K562 (cell line): ENCODE measurements around the gene DNAAF3. TPM values are rescaled to one million over a fixed set of nuclear protein-coding genes. Genes with fewer than 3 reads are reported as not detected.

ENCODE experiments used
- ATAC-seq: fragments of 200-7000 bp; cut with Tn5 transposase; 3 replicates; pipeline ENCODE4 v1.9.1; 2020; ENCODE audit warnings: moderate library complexity
- BruUV-seq: library from RNA; stranded (reverse); fragments of 400-500 nt; replicated peaks from 2 replicates; lab custom pipeline; 2021; lab: Mats Ljungman, UMichigan
- CTCF ChIA-PET: fragments of 300-600 bp; formaldehyde crosslinking; extraction: SDS; loops from one replicate; lab custom pipeline; 2021; ENCODE audit warnings: low intra/inter-chr PET ratio; lab: Yijun Ruan, JAX
- POLR2A ChIA-PET: fragments of 300-600, 350-650 bp; sonication (Branson Sonifier 250); formaldehyde crosslinking; extraction: SDS; loops from one replicate; lab custom pipeline; 2021; ENCODE audit warnings: antibody characterized with exemption, inconsistent platforms; lab: Yijun Ruan, JAX
- DNase-seq, 4 experiments: peaks; one replicate each; pipeline versions ENCODE4 v3.0.0 to v3.0.0-alpha.2; 2011 to 2018; ENCODE audit warnings: low spot score in 3 of 4, mixed read lengths in 3 of 4; ENCODE audit errors: extremely low read depth in 1 of 4
- FAIRE-seq: peaks from 2 replicates; lab custom pipeline; 2011; peaks lifted over from hg19 to GRCh38; lab: Jason Lieb, UNC
- H2AFZ ChIP-seq: 2 replicates; pipeline ENCODE4 v1.6.0; 2011; ENCODE audit warnings: low read depth, low read length, control low read depth, inconsistent platforms
- H3K27ac ChIP-seq: fragments of 200-600 bp; 3 replicates; pipeline ENCODE4 v1.8.0; 2011; ENCODE audit warnings: low read depth, mild to moderate bottlenecking, control low read depth, inconsistent platforms, low read length, moderate library complexity, mixed read lengths; ENCODE audit errors: extremely low read depth
- H3K27me3 ChIP-seq, 2 experiments: fragments of 300-600 bp in 1 of 2; 2 replicates in 1 of 2; 3 replicates in 1 of 2; pipeline versions ENCODE4 v1.6.0 to v1.8.0; 2011; ENCODE audit warnings: inconsistent platforms in 2 of 2, low read length in 2 of 2, mild to moderate bottlenecking in 1 of 2, mixed read lengths in 1 of 2, moderate library complexity in 1 of 2; ENCODE audit not compliant: control insufficient read depth in 2 of 2, insufficient read depth in 2 of 2
- H3K36me3 ChIP-seq: fragments of 300-600 bp; 3 replicates; pipeline ENCODE4 v1.8.0; 2011; ENCODE audit warnings: mild to moderate bottlenecking, low read length, inconsistent platforms; ENCODE audit not compliant: control insufficient read depth, insufficient read depth
- H3K4me1 ChIP-seq, 2 experiments: fragments of 200-600 bp in 1 of 2; replicated peaks in 1 of 2; 2 replicates in 1 of 2; 3 replicates in 1 of 2; pipeline versions ENCODE4 v1.5.1 to v1.8.0; 2011; ENCODE audit warnings: inconsistent platforms in 2 of 2, low read length in 2 of 2, mild to moderate bottlenecking in 1 of 2, mixed read lengths in 1 of 2, moderate library complexity in 1 of 2; ENCODE audit not compliant: control insufficient read depth in 2 of 2, insufficient read depth in 2 of 2
- H3K4me2 ChIP-seq: 2 replicates; pipeline ENCODE4 v1.6.1; 2011; ENCODE audit warnings: low read length, control low read depth, inconsistent platforms, mixed read lengths; ENCODE audit not compliant: insufficient read depth
- H3K4me3 ChIP-seq: fragments of 200-600 bp; sonication (generic), shearing (Covaris generic); 2 replicates; pipeline ENCODE4 v1.5.1; 2016; ENCODE audit warnings: control low read depth, inconsistent platforms
- H3K79me2 ChIP-seq: fragments of 200-600 bp; 3 replicates; pipeline ENCODE4 v1.8.0; 2011; ENCODE audit warnings: low read length, inconsistent platforms; ENCODE audit not compliant: control insufficient read depth, insufficient read depth
- H3K9ac ChIP-seq, 2 experiments: 2 replicates each; pipeline versions ENCODE4 v1.6.0 to v1.6.1; 2011; ENCODE audit warnings: low read depth in 2 of 2, low read length in 2 of 2, control low read depth in 1 of 2, inconsistent platforms in 1 of 2, mild to moderate bottlenecking in 1 of 2, mixed read lengths in 1 of 2; ENCODE audit not compliant: insufficient read depth in 1 of 2
- H3K9me1 ChIP-seq: one replicate; pipeline ENCODE4 v1.6.0; 2011; ENCODE audit warnings: inconsistent platforms, mild to moderate bottlenecking, low read length, moderate library complexity; ENCODE audit not compliant: control insufficient read depth, insufficient read depth
- H3K9me3 ChIP-seq: replicated peaks from 2 replicates; pipeline ENCODE4 v1.5.1; 2011; ENCODE audit warnings: low read depth, low read length, inconsistent platforms; ENCODE audit not compliant: control insufficient read depth, insufficient read depth
- H4K20me1 ChIP-seq: replicated peaks from 2 replicates; pipeline ENCODE4 v1.6.1; 2011; ENCODE audit warnings: low read length, inconsistent platforms, mixed read lengths; ENCODE audit not compliant: control insufficient read depth, insufficient read depth
- CBX5 ChIP-seq: IDR thresholded peaks from 2 replicates; pipeline ENCODE4 v1.6.1; 2014; ENCODE audit warnings: low read depth, borderline replicate concordance
- GABPA ChIP-seq: fragments of 200-800 bp; sonication (Bioruptor generic); conservative IDR thresholded peaks from 2 replicates; pipeline ENCODE4 v1.6.1; 2016; ENCODE audit warnings: low read depth, missing genetic modification characterization, missing compliant biosample characterization
- POLR2B ChIP-seq: fragments of 450-650 bp; IDR thresholded peaks from 2 replicates; pipeline ENCODE4 v1.6.1; 2018; ENCODE audit warnings: low read depth; ENCODE audit not compliant: partially characterized antibody
- POLR2G ChIP-seq: fragments of 200-400 bp; formaldehyde crosslinking; IDR thresholded peaks from 2 replicates; pipeline ENCODE4 v1.6.1; 2017; ENCODE audit warnings: low read depth, mild to moderate bottlenecking, antibody characterized with exemption, low read length, moderate library complexity
- ZNF197 ChIP-seq: fragments of 200-800 bp; sonication (Bioruptor generic); IDR thresholded peaks from 2 replicates; pipeline ENCODE4 v1.6.1; 2016; ENCODE audit warnings: low read depth, missing genetic modification characterization, missing compliant biosample characterization
- ZNF707 ChIP-seq: fragments of 250-450 bp; sonication (Bioruptor Pico); conservative IDR thresholded peaks from 2 replicates; pipeline ENCODE4 v1.8.0; 2022; ENCODE audit warnings: inconsistent platforms, mild to moderate bottlenecking, moderate library complexity
- WGBS: fragments of 100-300 bp; shearing (Covaris generic); methylation state at CpG from one replicate; pipeline ENCODE4 v1.1.6; 2016; ENCODE audit warnings: low coverage, mixed read lengths; ENCODE audit not compliant: insufficient coverage; ENCODE audit errors: missing lambda C conversion rate; 5-methylcytosine and 5-hydroxymethylcytosine counted together
- in situ Hi-C: fragments of 300-500 bp; cut with MboI; formaldehyde crosslinking; loops from 4 replicates; pipeline ENCODE4 v1.15.0; 2018; ENCODE audit warnings: inconsistent platforms, mixed read lengths
- intact Hi-C: fragments of 100-400 bp; cut with micrococcal nuclease; formaldehyde crosslinking; loops from 2 replicates; pipeline ENCODE4 v1.14.2; 2022
- polyA plus RNA-seq, 8 experiments: library from polyadenylated mRNA; depleted of rRNA in 4 of 8; stranded (reverse) in 5 of 8; unstranded in 3 of 8; fragments of >200 nt; fragmentation: Nextera tagmentation in 2 of 8; fragmentation: Illumina TruSeq in 1 of 8; extraction: Ambion mirVana in 2 of 8; extraction: Trizol in 1 of 8; gene quantifications; 2 replicates each; pipeline versions ENCODE4 v1.2.1 to v1.2.3, GENCODE V29; 2011 to 2014; ENCODE audit warnings: inconsistent platforms in 1 of 8, missing spikeins in 1 of 8
- total RNA-seq, 7 experiments: library from RNA; depleted of rRNA in 6 of 7; stranded (reverse); fragments of >200 nt in 6 of 7; fragmentation: Illumina TruSeq in 2 of 7; extraction: Trizol in 2 of 7; gene quantifications; 2 replicates each; pipeline versions ENCODE4 v1.2.1 to v1.2.3, GENCODE V29; 2011 to 2021; ENCODE audit warnings: low replicate concordance in 1 of 7
- TF ChIP-seq, protein P1 (sequence below): fragments of 250-450 bp; sonication (Bioruptor Pico); IDR thresholded peaks from 2 replicates; pipeline ENCODE4 v1.5.0; 2021; ENCODE audit warnings: mild to moderate bottlenecking, borderline replicate concordance
- TF ChIP-seq, protein P2 (sequence below): fragments of 450-650 bp; IDR thresholded peaks from 2 replicates; pipeline ENCODE4 v1.6.1; 2016
- TF ChIP-seq, protein P3 (sequence below): fragments of 200-800 bp; sonication (Bioruptor generic); IDR thresholded peaks from 2 replicates; pipeline ENCODE4 v1.6.1; 2017; ENCODE audit warnings: missing genetic modification characterization, missing compliant biosample characterization

Gene DNAAF3
- total and polyA plus RNA-seq, 9 of the 15 experiments (the other 6 are each of a cell fraction or from before 2014, with no cell fraction given) = 21.6 to 61.5 (median 43.0) TPM

DNA sequence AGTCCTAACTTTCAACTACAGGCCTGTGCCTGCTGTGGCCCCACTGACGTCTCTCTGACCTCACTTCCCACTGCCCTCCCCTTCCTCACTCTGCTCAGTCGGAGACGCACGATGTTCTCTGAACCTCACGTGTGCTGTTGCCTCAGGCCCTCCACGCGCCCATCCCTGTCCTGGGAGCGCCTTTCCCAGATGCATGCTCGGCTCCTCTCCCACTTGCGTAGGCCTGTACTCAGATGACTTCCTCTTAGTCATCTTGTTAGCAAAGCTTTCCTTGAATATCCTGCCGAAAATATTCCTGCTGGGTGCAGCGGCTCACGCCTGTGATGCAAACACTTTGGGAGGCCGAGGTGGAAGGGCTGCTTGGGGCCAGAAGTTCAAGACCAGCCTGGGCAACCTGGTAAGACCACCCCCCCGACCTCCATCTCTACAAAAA is 23.0 kb upstream of the DNAAF3 start:
- H3K4me3 ChIP-seq = no peak overlapping the region
- H3K27me3 ChIP-seq = no peaks in the 10 kb centered on the region
- H3K27ac ChIP-seq = no peak overlapping the region
- no peak overlapping the region for H3K4me2 ChIP-seq
- H4K20me1 ChIP-seq = no peaks in the 10 kb centered on the region
- peak; percentile 15; the same call in 1 of the 3 replicates for ATAC-seq
- in situ Hi-C loops (no loop called here), intact Hi-C loops (no loop called here)
- 71% methylated on average over 13 of the region's 15 CpGs for WGBS
- H3K9me3 ChIP-seq = no peaks in the 10 kb centered on the region
- H3K9ac ChIP-seq = peak overlapping the region in 1 of 2 experiments; percentile 83; a peak in 2 of 4 replicates
- H3K79me2 ChIP-seq = no peaks in the 10 kb centered on the region
- peaks cover 14% of the 10 kb centered on the region for H3K36me3 ChIP-seq
- no peaks in the 10 kb centered on the region for H3K9me1 ChIP-seq
- peaks cover 0 to 12% of the 10 kb centered on the region in 2 experiments; a peak in 1 of 5 replicates for H3K4me1 ChIP-seq
- H2AFZ ChIP-seq = no peak overlapping the region
- ChIA-PET CTCF (no interaction called here), POLR2A (interaction anchor here (0.8 kb wide), 2 partner anchors 9 to 126 kb away, joined by 3 to 4 read pairs; partner anchors contain the start of gene SYT5)
- TF ChIP-seq ZNF707 (CRISPR knock-in tag) (no peak), POLR2G (peak; percentile 45)
- no peak for FAIRE-seq
- DNase-seq = no peak
- no TSS peak for BruUV-seq

DNA sequence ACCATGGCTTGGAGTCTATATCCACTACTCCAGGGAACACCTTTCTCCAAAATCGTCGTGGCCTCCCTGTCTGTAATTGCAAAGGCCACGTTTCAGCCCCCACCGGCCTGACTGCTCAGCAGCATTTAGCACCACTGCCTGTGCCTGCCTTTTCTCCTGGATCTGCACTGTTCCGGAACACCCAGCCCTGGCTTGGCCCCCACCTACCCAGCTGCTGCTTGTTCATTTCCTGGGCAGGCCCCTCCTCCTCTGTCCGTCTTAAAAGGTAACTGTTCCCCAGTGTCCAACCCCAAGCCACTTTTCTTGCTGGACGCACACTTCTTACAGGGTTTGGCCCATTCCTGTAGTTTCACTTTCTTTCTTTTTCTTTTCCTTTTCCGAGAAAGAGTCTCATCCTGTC is 22.2 kb upstream of the DNAAF3 start:
- Histone ChIP-seq H3K9me3 (no peaks in the 10 kb centered on the region), H3K4me2 (no peak overlapping the region), H3K27ac (peak overlapping the region; percentile 25; the same call in 1 of the 3 replicates), H3K9ac (peak overlapping the region in 1 of 2 experiments; percentile 82; a peak in 2 of 4 replicates), H3K4me3 (no peak overlapping the region), H3K79me2 (no peaks in the 10 kb centered on the region), H4K20me1 (no peaks in the 10 kb centered on the region), H3K4me1 (peaks cover 0 to 12% of the 10 kb centered on the region in 2 experiments; a peak in 1 of 5 replicates), H2AFZ (0 out of 2 replicates have a peak overlapping the region, but pooled peaks have one; percentile 3), H3K9me1 (no peaks in the 10 kb centered on the region), H3K36me3 (peaks cover 9% of the 10 kb centered on the region; the same call in 2 of the 3 replicates), H3K27me3 (no peaks in the 10 kb centered on the region)
- WGBS = 48% methylated on average over 8 of the region's 8 CpGs
- FAIRE-seq (no peak), DNase-seq (peak in 2 of 4 experiments; percentile 29 to 32), ATAC-seq (peak; percentile 73)
- CTCF ChIA-PET = no interaction called here
- POLR2A ChIA-PET = interaction anchor here (0.8 kb wide), 1 partner anchor 9 kb away, joined by 4 read pairs; the partner anchor contains the start of gene SYT5
- BruUV-seq = no TSS peak
- intact Hi-C loops (no loop called here), in situ Hi-C loops (no loop called here)
- TF ChIP-seq CBX5 = no peak
- TF ChIP-seq, protein P1, sequence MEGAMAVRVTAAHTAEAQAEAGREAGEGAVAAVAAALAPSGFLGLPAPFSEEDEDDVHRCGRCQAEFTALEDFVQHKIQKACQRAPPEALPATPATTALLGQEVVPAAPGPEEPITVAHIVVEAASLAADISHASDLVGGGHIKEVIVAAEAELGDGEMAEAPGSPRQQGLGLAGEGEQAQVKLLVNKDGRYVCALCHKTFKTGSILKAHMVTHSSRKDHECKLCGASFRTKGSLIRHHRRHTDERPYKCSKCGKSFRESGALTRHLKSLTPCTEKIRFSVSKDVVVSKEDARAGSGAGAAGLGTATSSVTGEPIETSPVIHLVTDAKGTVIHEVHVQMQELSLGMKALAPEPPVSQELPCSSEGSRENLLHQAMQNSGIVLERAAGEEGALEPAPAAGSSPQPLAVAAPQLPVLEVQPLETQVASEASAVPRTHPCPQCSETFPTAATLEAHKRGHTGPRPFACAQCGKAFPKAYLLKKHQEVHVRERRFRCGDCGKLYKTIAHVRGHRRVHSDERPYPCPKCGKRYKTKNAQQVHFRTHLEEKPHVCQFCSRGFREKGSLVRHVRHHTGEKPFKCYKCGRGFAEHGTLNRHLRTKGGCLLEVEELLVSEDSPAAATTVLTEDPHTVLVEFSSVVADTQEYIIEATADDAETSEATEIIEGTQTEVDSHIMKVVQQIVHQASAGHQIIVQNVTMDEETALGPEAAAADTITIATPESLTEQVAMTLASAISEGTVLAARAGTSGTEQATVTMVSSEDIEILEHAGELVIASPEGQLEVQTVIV (CRISPR knock-in tag) = no peak
- 0 out of 2 replicates have a peak, but pooled peaks have one; percentile 36 for TF ChIP-seq GABPA (tag)
- TF ChIP-seq ZNF197 (CRISPR knock-in tag) = no peak
- TF ChIP-seq, protein P2, sequence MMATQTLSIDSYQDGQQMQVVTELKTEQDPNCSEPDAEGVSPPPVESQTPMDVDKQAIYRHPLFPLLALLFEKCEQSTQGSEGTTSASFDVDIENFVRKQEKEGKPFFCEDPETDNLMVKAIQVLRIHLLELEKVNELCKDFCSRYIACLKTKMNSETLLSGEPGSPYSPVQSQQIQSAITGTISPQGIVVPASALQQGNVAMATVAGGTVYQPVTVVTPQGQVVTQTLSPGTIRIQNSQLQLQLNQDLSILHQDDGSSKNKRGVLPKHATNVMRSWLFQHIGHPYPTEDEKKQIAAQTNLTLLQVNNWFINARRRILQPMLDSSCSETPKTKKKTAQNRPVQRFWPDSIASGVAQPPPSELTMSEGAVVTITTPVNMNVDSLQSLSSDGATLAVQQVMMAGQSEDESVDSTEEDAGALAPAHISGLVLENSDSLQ = 0 out of 2 replicates have a peak, but pooled peaks have one; percentile 6
- TF ChIP-seq POLR2B = peak; percentile 11
- TF ChIP-seq, protein P3, sequence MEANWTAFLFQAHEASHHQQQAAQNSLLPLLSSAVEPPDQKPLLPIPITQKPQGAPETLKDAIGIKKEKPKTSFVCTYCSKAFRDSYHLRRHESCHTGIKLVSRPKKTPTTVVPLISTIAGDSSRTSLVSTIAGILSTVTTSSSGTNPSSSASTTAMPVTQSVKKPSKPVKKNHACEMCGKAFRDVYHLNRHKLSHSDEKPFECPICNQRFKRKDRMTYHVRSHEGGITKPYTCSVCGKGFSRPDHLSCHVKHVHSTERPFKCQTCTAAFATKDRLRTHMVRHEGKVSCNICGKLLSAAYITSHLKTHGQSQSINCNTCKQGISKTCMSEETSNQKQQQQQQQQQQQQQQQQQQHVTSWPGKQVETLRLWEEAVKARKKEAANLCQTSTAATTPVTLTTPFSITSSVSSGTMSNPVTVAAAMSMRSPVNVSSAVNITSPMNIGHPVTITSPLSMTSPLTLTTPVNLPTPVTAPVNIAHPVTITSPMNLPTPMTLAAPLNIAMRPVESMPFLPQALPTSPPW (CRISPR knock-in tag) = peak; percentile 22; the same call in 1 of the 2 replicates
